NCI-H82 treated with DMSO at 0.1 percent for 48 hours (cell line): Measurements from ENCODE around the gene MYF5.
"Not testable (repeated sequence)": the region's sequence is repeated elsewhere in the genome, so short reads cannot be mapped to it uniquely, and the experiment has no call there.

Experiments used
- DNase-seq: peaks from one replicate; lab custom pipeline; 2025; ENCODE audit not compliant: unreplicated experiment; lab: John Stamatoyannopoulos, UW

MYF5 gene

DNA sequence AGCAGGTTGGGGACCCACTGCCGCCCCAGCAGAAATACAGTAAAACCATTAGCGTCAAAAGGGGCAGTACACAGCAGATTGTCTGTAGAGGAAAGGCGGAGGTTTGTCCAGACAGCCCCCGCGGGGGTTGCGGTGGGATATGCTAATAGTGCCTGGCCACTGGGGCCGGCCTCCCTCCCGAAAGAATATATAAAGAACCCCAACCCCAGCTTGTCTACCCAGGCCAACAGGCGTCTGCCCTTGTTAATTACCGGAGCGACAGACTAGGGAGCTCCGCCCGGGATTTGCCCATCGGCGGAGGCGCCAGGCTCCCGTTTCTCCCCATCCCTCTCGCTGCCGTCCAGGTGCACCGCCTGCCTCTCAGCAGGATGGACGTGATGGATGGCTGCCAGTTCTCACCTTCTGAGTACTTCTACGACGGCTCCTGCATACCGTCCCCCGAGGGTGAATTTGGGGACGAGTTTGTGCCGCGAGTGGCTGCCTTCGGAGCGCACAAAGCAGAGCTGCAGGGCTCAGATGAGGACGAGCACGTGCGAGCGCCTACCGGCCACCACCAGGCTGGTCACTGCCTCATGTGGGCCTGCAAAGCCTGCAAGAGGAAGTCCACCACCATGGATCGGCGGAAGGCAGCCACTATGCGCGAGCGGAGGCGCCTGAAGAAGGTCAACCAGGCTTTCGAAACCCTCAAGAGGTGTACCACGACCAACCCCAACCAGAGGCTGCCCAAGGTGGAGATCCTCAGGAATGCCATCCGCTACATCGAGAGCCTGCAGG lies at the start of gene MYF5:
MYF5 (plus strand) TSS at position 217 of the 774 bp plus-strand sequence; CDS start at position 369, 152 bp downstream.
- DNase-seq: no peak

- DNase-seq: no peak
Measured at GRCh38 chr12:80670214-80670613, 46.5 kb upstream of the MYF5 start.

GRCh38 chr12:80676042-80676636 lies 40.6 kb upstream of the MYF5 start:
- not testable (repeated sequence) for DNase-seq

DNA sequence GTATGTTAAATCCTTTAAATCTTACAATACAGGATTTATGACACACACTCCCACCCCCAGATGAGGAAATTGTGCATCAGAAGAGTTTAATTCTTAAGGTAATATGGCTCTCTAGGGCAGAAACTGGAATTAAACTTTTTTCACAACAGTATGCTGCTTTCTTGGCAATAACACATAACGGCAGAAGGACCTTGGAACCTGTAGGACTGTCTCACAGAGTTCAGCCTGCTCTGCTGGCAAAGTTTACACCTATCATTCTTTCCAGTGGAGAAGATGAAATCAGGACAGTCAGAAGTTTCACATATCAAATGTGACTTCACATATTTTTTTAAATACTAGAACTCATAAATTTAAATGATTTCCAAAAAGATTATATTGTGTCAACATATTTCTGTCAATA lies 39.9 kb upstream of the MYF5 start:
- DNase-seq: no peak

GRCh38 chr12:80677994-80678393 lies 38.7 kb upstream of the MYF5 start:
- DNase-seq: no peak

DNA sequence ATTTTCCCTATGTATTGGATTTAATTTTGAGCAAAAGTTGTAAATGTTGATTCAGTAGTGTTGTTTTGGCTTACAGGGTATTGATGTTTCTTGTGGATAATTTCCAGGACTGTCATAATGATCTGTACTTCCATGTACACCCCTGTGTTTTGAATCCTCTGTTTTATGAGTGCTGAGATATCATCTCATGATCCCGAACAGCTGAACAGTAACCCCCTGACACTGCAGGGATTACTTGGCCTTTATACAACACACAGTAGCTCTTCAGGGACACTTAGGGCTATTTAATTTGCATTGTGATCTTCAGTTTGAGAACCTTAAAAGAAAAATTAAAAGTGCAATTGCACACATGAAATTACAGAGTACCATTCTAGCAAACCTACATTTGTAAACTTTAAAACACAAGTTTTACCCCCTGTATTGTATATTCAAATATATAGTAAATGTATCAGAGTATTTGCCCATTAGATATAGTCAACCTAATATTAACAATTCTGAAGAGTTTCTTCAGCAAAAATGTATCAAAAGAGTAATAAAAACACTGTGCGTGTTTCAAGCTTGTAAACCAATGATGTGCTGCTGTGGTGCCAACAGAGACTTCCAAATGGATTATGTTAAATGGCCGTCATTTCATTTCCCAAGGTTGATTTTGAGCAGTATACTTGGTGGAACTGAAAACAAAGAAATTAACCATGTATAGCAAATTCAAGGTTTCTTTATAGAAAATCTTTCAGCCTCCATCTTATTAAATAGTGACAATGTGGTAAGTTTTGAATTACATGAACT lies 37.2 kb upstream of the MYF5 start:
- DNase-seq: peak; percentile 3

- DNase-seq: no peak
Measured at GRCh38 chr12:80681287-80681686, 35.4 kb upstream of the MYF5 start.

GRCh38 chr12:80681786-80682185 lies 34.9 kb upstream of the MYF5 start:
- no peak for DNase-seq

DNA sequence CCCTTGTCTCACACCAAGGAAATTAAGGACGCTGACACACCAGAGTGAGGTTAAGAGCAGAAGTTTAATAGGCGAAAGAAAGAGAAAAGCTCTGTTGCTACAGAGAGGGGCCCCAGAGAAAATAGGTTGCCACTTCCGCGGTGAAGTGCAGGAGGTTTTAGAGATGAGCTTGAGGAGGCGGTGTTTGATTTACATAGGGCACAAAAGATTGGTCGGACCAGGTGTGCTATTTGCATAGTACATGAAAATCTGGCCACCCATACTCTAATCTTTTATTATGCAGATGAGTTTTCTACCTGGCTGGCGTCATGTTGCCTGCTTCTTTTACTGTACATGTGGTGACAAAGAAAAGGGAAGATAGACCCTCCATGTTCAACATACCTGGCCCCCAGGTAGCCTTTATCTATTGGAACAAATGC lies 32.6 kb upstream of the MYF5 start:
- DNase-seq: no peak

GRCh38 chr12:80690090-80690489 lies 26.6 kb upstream of the MYF5 start:
- no peak for DNase-seq

- DNase-seq: no peak
Measured at GRCh38 chr12:80690513-80690912, 26.2 kb upstream of the MYF5 start.

DNA sequence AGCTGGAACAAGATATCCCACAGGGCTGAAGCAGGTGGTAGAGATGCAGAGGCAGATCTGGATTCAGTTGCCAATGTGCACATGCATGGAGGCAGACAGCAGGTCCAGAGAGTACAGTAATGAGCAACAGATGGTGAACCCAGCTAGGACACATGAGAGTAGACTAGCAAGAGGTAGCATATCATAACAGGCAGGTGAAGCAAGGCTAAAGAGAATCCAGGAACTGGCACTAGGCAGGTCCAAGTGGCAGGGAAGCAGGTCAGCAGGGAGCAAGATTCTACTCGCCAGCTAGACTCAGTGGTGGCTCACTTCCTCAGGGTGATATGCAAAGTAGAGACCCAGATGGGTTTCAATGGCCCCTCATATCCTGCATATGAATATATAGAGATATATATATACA lies 24.6 kb upstream of the MYF5 start:
- peak; percentile 35 for DNase-seq

DNA sequence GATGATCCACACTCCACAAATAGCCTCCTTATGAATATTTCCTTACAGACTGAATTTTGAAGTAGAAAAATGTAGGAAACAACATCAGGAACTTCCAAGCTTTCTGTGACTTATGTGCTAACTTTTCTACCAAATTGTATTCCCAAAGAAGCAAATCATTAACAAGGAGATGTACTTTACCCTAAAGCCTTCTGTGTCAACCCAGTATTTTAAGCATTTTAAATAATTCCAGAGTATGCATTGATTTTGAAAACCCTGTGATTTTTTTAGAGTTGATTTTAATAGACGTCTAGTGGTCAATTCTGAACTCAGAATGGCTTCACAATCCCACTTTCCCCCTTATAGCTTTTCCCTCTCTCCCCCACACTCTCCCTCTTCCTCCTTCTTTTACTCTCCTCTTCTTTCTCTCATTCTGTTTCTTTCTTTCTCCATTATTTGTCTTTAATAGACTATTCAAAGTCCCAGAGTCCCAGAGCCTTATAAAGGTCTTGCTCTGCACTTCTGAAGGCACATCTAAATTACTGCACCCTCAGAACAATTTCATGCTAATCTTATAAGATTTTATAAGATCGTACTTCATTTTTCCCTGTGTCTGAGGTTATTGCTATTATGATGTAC lies 19.3 kb upstream of the MYF5 start:
- no peak for DNase-seq

DNA sequence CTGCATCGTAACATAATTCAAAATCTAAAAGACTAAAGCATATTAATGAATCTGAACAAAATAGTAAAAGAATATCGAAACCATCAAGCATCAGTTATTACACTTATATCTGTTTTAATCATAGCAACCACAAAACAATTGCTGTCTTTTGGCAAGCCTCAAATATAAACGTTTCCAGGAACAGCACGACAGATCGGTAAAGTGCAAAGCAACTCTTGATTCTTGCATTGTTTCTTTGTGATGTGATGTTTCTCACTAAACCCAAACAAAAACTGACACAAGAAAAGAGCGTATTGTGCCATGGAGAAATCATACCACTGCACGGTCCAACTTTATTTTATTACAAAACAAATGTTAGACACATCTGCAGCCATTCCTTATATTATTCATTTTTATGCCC lies 18.5 kb upstream of the MYF5 start:
- DNase-seq: no peak

DNA sequence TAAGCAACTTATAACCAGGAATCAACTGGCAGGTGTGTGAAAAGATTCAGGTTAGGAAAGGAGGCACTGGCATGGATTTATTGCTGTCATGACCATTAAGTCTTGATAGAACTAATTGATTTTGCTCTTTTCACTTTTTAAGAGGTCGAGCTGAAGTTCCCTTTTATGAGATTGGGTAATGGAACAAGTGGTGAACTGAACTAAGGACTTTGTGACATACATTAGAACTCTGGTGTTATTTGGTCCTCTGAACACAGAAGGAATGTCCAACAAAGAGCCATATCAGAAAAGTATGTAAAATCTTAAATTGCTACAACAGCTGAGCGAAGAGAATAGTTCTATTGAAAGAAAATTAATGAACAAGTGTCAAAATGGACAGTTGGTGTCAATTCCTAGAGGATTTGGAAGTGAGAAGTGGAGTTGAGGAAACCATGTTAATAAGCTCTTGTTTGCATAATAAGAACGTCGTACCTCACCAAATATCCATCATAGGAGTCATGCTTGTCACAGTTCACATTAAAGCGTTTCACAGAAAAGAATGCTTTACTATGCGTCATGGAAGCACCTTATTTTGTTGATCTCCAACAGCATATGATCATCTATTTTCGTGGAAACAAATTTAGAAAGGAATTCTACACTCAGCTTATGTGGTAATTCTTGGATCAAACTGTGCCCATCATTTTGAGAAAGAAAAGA lies 17.7 kb upstream of the MYF5 start:
- no peak for DNase-seq

- no peak for DNase-seq
Measured at GRCh38 chr12:80700327-80700726, 16.4 kb upstream of the MYF5 start.

DNA sequence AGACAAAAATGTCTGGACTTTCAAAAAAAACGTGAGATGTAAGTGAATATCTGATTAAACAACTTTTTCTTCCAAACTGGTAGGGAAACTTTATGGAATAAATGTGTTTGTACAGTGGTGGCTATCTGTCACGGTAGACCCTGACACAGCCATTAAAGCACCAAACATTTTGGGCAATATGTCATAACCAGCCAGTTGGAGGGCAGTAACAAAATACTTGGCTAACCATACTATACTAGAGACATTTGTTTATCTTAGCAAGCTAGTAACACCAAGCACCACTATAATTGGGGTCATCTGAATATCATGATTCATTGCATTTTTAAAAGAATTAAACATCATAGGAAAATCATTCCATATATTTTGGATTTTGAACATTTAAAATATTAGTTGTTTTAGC lies 15.3 kb upstream of the MYF5 start:
- no peak for DNase-seq

GRCh38 chr12:80702889-80703805 lies 13.6 kb upstream of the MYF5 start:
- no peak for DNase-seq

GRCh38 chr12:80704420-80704819 lies 12.3 kb upstream of the MYF5 start:
- DNase-seq: no peak
